Ramos (cell line): ENCODE data around the gene NRF1.

Source experiments
- in situ Hi-C: fragments of 300-500 bp; cut with MboI; formaldehyde crosslinking; loops from one replicate; pipeline ENCODE4 v1.14.3; 2022; ENCODE audit warnings: low sequenced_read_pairs; ENCODE audit not compliant: unreplicated experiment

NRF1 gene

DNA sequence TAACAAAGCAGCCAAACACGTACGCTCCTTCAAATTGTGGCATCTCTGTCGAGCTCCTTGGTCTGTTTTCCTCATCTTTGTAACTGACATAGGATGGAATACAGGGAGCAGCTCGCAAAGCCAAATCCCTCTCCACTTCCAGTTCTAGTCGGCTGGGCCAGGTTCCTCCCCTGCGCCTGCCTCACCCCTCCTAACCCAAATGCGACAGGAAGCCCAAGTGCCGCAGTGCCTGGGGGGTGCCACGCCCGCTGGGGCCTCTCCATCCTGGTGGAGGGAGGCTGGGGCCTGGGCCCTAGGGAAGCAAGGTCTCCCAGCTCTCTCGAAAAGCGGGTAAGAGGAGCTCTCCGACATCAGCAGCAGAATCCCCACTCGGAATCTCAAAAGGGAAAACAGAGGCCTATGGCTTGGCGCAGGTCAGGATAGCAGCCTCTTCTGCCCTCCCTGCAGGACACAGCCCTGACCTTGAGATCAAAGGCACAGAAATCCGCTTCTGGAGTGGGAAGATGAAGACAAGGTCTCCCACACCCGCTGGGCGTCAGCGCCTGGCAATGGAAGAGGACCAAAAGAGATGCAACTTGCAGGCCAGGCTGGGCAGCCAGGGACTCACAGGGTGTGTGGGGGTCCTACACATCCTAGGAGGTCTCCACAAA is 165.8 kb downstream of the NRF1 start:
- in situ Hi-C loops = no loop called here

DNA sequence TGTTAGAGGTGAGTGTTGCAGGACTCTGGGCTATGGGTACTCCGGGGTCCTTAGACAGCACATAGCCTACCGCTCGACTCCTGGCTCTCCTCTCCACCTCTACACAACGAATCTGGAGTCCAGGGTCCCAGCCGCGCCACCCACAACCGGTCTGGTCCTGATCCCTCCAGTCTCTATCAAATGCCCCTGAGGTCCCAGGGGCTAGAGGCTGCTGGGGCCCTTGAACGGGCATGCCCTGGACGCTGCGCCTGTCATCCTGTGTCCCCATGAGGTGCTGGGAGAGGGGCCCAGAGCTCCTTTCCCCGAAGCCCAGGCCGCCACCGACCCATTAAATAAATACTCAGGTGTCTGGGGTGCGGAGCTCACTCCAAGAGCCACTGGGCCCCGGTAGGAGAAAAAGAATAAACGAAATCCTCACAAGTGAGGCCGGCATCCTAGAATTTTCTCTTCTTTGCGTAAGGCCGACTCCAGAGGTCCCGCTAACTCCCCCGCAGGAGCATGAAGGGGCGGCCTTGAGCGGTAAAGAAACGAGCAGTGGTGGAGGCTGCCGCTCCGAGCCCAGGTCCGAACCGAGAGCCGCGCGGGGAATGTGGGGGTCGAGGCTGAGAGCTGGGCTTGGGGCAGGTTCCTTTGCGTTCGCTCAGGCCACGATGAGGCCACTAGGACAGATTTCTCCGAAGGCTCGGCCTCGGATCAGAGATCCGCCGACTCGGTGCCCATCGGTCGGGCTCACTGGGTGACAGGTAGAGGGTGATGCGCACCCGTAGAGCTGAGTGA is 166.7 kb downstream of the NRF1 start:
- in situ Hi-C loops = no loop called here

DNA sequence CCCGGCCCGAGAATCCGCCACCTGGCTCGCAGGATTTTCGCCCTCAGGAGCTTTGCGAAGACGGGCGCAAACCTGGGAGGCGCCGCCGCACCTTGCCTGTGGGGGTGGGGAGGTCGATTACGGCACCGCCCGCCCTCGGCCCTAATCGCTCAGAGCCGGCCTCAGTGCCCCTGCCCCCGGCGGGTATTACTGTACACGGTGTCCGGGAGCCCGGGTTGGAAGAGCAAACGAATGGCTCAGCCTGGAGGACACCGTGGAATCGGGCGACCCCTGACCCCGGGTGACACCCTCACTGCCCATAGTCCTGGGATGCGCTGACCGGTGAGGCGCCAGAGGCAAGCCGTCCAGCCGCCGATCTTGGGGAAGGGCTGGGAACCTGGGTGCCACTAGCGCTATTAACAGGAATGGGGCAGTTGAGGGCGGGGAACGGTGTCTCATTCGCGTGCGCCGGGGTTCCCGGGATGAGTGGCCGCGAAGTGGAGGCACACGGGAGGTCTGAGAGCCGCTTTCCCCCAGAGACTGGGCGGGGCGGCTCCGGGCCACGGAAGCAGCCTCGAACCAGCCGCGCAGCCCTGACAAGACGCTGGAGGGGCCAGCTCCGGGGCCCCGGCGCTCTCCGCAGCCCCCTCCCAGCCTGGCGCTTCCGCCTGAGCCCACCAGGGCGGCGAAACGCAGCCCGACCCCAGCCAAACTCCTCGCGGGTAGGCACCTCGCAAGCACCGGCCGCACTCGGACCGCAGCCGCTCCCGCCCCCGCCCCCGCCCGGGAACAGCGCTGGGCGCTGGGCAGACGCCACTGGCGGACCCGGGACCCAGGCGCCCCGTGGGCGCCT is 167.5 kb downstream of the NRF1 start:
- in situ Hi-C loops = no loop called here

DNA sequence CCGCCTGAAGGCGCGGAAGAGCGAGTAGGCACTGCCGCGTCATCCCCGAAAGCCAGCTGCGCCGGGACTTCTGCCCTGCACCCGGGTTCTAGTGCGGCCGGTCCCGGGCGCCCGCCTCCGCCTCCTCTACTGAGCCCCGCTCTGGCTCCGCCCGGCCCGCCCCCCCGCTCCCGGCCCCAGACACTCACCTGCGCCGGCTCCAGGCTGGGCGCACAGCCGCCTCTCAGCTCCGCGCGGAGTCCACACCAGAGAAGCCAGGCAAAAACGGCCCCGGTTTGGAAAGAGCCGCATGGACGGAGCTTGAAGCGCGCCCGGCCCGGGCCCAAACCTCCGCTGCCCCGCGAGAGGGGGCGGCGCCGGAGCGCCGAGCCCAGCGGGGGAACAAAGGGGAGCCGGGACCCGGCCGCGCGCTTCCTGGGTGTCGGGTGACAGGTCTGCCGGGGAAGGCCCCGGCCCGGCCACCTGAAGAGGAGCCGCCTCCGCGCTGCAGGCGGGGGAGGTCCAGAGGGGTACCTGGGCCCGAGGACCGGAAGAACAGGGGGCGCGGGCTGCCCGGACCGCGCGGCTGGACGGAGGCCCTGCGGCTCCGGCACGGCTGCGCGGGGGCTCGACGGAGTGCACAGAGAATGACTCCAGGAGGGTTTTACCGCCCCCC is 168.2 kb downstream of the NRF1 start:
- in situ Hi-C loops = no loop called here

DNA sequence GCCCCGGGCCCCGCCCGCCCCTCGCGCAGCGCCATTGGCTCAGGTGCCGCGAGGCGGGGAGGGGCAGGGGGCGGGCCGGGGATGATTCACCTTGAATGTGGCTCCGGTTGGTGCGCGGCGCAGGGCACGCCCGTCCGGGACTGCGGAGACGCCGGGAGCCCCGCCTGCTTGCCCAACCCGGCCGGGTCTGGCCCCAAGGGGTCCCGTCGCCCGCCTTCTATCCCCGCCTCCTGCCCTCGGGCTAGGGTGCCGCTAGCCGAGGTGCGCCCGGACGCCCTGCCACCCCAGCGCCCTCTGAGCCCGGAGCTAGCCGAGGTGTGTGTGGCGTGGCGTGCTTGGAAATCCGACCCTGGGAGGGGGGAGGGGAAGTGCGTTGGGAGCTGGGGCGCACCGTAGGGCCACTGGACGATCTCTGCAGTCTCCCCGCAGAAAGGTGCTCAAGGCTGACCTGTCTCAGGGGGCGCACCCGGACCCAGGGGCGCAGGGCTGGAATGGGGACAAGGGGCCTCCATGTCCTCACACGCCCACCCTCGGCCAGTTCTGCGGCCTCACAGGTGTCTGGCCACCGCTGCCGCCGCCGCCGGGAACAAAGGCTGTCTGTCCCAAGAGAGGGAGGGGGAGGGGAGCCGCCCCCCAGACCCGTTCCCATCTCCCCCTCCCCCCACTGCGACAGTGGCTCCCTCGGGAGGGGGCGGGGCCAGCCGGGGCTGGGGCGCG is 168.9 kb downstream of the NRF1 start:
- in situ Hi-C loops = no loop called here

DNA sequence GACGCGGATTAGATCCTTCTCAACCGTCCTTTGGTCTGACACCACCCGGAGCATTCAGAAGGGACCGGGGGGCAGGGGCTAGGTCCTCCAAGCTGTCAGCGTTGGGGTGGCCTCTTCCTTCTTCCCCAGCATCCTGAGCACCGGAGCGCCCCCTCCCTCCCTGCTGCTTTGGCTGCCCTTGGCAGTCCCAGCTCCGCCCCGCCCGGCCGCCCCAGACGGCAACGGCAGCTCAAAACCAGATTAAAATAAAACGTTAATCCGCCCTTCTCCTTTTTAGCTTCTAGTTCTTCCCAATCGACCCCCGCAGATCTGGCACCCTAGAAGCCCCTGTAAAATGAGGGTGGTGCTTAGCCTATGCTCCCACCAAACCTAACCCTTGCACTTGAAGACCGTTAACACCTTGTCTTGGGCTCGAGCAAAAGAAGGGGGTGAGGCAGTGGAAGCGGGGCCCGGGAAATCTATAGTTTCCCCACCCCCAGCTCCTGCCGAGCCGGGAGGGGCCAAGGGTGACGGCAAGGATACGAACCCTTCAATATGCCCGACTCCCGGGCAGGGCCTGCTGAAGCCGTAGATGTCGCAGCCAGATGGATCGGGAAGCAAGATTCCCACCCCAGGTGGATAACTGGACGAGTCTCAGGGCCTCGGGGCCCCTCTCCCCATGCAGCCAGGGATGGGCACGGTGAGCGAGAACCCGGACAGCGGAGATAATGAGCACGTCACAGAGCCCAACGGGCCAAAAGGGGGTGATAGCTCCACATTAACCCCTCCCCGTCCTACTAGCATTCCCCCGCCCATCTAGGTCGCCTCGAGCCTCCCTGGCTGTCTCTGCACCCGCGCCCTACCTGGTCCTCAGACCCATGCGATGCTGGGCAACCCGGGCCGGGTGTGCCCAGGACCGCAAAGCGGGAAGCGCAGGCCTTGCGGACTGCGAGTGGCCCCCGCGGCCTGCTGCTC is 169.7 kb downstream of the NRF1 start:
- in situ Hi-C loops = no loop called here

DNA sequence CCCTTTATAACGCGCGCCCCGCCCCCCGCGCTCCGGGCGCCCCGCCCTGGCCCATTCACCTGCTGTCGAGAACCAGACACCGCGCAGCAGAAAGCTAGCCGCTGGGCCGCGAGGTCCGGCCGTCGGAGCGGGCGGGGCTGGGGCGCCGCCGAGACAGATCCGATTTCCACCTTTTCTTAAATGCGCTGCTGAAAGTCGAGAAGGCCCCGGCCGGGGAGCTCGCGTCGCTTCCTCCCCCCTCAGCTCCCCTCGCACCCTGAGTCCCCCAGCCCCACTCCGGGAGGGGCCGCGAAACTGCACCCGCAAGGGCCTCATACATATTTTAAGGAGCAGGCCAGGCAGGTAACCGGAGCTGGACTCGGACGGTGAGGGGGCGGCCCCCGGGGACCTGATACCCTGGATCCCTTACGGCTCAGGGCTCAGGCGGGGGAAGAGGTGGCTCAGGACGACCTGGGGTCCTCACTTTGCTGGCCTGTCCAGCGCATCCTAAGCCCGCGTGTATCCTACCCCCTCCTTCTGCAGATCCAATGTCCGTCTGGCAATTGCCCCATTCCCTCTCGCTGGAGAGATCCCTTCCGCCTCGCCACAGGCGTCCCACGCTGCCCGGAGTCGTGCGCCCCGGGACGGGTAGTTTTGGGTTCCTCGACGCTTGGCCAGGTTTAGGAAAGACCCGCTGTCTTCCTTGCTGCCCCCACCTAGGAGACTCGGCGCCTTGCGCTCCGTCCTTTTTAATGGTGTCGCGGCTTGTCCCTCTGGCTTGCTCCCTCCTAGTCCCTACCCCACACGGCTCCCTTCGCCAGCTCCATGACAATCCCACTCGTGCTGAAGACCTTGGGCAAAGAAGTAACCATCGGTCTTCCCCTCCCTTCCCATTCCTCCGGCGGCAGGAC is 170.7 kb downstream of the NRF1 start:
- in situ Hi-C loops = no loop called here

DNA sequence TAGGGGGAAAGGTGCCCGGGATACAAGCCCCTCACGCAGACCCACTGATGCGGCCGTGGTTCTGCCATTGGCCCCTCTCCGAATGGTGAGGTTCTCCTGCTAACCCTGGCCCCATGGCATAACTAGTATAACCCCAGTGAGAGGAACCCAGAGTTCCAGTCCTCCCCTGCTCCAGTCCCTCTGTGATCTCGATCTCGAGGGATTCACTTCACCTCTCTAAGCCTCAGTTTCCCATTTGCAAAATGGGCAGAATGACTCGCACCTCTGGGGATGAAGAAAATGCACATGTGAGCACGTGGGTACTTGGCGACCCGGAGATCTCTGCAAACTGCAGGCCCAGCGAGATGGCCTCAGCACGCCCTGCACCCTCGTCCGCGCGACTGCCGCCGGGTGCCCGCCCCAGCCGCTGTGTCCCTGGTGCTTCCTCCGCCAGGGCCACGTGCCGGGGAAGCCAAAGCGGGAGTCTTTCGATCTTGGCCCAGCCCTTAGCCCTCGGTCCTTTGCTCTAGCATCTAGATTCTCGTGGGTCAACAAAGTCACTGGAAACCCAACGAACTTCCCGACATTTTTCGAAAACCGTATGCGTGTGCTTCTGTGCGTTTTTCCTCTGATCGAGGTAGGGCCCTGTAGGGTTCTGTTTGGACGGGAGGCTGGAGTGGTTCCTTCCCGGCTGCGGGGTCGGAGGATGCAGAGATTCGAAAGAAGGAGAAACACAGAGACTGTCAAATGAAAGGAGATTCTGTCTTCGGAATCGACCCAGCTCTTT is 171.5 kb downstream of the NRF1 start:
- in situ Hi-C loops = no loop called here

DNA sequence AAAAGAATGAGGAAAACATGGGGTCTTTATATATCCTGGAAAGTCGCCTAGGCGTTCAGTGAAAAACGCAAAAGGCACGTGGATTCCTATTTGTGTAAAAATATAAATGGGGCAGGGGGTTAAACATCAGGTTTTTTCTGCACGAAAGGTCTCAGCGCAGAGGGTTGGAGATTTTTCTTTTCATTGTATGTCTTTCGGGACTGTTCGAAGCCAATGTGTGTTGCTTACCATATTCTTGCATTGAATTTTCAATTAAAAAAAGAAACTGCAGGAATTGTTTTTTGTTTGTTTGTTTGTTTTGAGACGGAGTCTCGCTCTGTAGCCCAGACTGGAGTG is 172.0 kb downstream of the NRF1 start:
- in situ Hi-C loops = no loop called here

DNA sequence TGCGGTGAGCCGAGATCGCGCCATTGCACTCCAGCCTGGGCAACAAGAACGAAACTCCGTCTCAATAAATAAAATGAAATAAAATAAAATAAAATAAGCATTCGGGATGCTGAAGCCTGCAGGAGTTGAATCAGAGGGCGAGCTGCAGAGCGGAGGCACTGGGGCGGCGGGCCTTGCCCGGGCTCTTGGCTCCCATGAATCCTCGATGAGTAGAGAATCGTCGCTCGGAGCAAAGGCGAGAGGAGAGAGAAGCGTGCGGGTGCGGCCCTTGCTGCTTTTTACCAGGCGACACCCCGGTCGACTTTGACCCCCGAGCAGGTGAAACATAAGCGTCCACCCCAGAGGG is 172.9 kb downstream of the NRF1 start:
- in situ Hi-C loops = no loop called here

DNA sequence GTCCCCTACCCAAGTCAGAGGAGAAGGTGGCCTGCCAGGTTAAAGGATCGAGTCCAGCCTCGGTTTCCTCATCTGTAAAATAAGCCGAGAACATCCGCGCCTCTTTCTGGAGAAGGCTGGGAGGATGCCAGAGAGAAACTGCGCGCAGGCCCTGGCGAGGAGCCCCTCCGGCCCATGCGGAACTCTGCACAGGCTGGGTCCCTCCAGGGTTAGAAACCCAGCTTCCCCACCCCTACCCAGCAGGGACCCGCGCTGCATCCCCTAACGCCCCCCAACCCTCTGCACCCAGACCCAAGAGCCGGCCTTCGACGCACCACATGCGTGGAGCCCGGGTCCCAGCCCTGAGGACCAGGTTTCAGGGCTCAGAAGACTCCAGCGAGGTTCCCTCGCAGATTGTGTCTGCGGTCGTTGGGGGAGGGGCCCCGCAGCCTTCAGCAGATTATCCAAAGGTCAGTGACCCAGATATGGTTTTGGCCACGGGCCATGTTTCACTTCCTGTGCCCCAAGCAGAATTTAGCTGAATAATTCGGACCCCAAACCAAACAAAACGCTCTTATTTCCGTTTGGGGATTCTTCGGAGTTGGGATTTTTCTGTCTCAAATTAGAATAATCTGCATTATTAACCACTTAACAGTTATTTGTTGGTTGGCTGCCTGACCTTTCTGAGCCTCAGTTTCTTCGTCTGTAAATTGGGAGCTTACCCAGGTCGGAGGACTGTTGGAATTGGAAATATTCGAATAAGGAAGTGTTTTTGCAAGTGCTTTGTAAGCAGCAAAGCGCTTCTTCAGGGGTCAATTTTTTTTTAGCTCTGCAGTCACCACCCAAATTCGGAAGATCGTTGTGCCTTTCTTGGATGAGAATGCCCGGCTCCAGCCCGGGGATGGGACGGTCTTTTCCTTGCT is 173.5 kb downstream of the NRF1 start:
- in situ Hi-C loops = no loop called here

DNA sequence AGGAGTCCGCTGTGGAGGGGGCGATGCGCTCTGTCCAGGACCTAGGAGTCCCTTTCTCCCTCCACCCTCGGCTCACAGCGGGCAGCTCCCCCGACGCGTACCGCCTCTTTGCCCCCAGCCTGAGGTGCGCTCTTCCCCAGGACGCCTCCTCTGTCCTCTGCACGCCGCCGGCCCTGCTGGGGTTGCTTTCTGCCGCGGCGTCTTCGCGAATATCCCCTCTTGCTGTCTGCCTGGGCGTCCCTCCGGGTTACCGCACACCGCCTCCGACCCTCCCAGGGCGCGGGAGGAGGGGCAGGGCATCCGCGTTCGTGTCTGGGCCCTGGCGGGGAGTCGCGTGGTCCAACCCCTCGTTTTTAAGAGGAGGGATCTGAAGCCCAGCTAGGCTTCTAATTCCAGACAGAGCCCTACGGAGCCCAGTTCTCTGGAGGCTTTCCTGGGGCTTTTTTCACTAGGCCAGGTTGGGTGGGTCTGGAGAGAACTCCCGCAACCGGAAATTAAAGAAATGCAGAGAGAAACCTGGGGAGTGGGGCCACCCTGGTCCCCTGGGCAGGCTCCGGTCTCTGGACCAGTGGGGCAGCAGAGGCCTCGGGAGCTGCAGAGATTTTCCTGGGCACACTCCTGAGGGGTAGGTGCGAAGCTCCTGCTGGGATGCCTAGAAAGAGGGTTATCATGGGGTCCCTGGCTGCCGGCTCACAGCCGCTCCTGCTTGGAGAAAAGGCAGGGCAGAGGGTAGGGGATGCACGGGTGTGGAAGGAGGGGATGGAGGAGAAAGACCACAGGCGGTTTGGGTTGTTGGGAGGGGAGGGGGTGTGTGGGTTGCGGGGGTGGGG is 174.4 kb downstream of the NRF1 start:
- in situ Hi-C loops = no loop called here

DNA sequence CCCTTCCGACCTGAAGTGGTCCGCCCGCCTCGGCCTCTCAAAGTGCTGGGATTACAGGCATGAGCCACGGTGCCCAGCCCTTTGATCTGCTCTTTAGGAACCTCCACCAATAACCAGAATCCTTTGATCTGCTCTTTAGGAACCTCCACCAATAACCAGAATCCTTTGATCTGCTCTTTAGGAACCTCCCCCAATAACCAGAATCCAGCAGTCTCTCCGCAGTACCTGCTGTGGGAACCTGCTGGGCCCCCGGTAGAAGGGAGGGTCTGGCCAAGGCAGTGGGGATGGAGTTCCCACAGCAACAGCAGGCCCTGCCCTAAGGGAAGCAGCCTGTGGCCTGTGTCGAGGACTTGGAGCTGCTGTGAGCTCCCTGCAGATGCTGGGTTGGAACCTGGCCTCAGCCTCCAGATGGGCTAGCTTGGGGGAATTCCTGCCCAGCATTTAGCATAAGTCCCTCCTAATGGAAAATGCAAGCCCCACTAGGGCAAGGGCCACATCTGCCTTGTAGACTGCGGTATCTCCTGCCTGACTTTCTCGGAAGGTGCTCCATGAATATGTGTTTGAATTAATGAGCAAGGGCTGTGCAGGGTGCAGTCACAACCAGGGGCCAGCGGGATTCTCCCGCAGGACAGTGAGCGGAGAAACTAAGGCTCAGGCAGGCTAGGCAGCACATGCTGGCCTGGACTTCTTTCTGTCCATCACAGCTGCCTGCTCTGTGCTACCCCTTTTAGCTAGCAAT is 175.5 kb downstream of the NRF1 start:
- in situ Hi-C loops = no loop called here

DNA sequence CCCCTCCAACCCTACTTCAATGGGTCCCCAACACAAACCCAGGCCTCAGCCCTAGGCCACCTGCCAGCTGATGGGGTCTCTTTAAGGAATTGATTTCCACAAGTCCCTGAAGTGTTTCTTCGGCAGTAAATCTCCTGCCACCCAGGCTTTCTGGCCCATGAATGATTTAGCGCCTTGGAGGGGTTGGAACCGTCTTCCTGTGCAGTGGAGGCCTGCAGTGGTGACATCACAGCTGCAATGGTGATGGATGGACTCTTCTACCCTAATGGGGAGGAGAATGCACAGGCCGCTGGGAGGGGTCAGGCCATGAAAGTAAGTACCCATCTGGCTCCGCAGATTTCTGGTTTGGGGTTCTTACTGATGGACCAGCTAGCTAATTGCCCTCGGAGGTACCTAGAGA is 177.5 kb downstream of the NRF1 start:
- in situ Hi-C loops = no loop called here

DNA sequence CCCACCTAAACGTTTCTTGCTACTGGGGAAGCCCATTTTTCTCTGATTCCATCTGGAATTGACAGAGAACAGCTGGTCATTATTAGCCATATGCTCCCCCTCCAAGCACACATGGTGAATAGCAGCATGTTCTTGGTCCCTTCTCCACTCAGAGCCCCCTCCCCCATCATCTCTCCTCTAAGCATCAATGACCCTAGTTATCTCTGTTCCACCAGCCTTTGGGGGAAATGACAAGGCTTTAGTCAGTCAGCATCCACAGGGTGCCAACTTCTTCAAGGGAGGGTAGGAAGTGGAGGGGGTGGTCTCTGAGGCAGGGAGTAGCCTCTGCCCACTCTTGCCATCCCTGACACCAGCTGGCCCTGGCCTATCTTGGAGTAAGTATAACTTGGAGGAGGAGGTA is 178.1 kb downstream of the NRF1 start:
- in situ Hi-C loops = no loop called here
